H9 (cell line): ENCODE measurements around the gene CACNA2D3. TPM values are rescaled to one million over a fixed set of nuclear protein-coding genes. Genes with fewer than 3 reads are reported as not detected.

Source experiments
- DNase-seq: peaks from one replicate; pipeline ENCODE4 v3.0.0-alpha.2; 2017
- H2AFZ ChIP-seq: one replicate; pipeline ENCODE4 v1.6.1; 2013; ENCODE audit warnings: mild to moderate bottlenecking, low read length, control low read depth, moderate library complexity
- H2AK5ac ChIP-seq: 2 replicates; pipeline ENCODE4 v1.6.1; 2013; ENCODE audit warnings: low read length, control low read depth, mixed read lengths; ENCODE audit not compliant: insufficient read length
- H2BK120ac ChIP-seq: one replicate; pipeline ENCODE4 v1.6.1; 2013; ENCODE audit warnings: low read depth, mild to moderate bottlenecking, low read length, control low read depth, inconsistent platforms; ENCODE audit not compliant: poor library complexity, severe bottlenecking
- H2BK12ac ChIP-seq: 2 replicates; pipeline ENCODE4 v1.6.1; 2013; ENCODE audit warnings: low read length, control low read depth, mixed read lengths, low read depth; ENCODE audit not compliant: insufficient read length
- H2BK15ac ChIP-seq: 2 replicates; pipeline ENCODE4 v1.6.1; 2013; ENCODE audit warnings: low read depth, low read length, control low read depth
- H2BK20ac ChIP-seq: one replicate; pipeline ENCODE4 v1.6.1; 2013; ENCODE audit warnings: low read depth, mild to moderate bottlenecking, low read length, control low read depth, inconsistent platforms; ENCODE audit not compliant: poor library complexity, severe bottlenecking
- H2BK5ac ChIP-seq: 2 replicates; pipeline ENCODE4 v1.6.1; 2013; ENCODE audit warnings: low read length, control low read depth, mixed read lengths; ENCODE audit not compliant: insufficient read length
- H3K14ac ChIP-seq: 2 replicates; pipeline ENCODE4 v1.6.1; 2013; ENCODE audit warnings: low read length, control low read depth; ENCODE audit not compliant: insufficient read depth
- H3K18ac ChIP-seq: 2 replicates; pipeline ENCODE4 v1.6.1; 2013; ENCODE audit warnings: low read depth, mild to moderate bottlenecking, mixed read lengths, low read length, control low read depth; ENCODE audit not compliant: insufficient read length
- H3K23ac ChIP-seq: 2 replicates; pipeline ENCODE4 v1.6.1; 2013; ENCODE audit warnings: low read length, control low read depth, mixed read lengths, low read depth; ENCODE audit not compliant: insufficient read length
- H3K23me2 ChIP-seq: 2 replicates; pipeline ENCODE4 v1.6.1; 2013; ENCODE audit warnings: low read depth, mild to moderate bottlenecking, mixed read lengths, low read length, control low read depth; ENCODE audit not compliant: insufficient read length, poor library complexity, severe bottlenecking
- H3K27ac ChIP-seq: 2 replicates; pipeline ENCODE4 v1.5.1; 2013; ENCODE audit warnings: low read length, control low read depth, mixed read lengths, low read depth; ENCODE audit not compliant: insufficient read length
- H3K27me3 ChIP-seq: 2 replicates; pipeline ENCODE4 v1.6.1; 2013; ENCODE audit warnings: low read length, control low read depth, inconsistent platforms; ENCODE audit not compliant: insufficient read depth
- H3K4ac ChIP-seq: 2 replicates; pipeline ENCODE4 v1.6.1; 2013; ENCODE audit warnings: low read depth, mild to moderate bottlenecking, control low read depth, inconsistent platforms, low read length, moderate library complexity
- H3K4me1 ChIP-seq: 2 replicates; pipeline ENCODE4 v1.6.1; 2013; ENCODE audit warnings: low read length, control low read depth, inconsistent platforms; ENCODE audit not compliant: insufficient read depth
- H3K4me2 ChIP-seq: 2 replicates; pipeline ENCODE4 v1.6.1; 2013; ENCODE audit warnings: low read length, control low read depth, mixed read lengths; ENCODE audit not compliant: insufficient read length, insufficient read depth
- H3K56ac ChIP-seq: 2 replicates; pipeline ENCODE4 v1.6.1; 2013; ENCODE audit warnings: low read depth, mild to moderate bottlenecking, mixed read lengths, low read length, control low read depth; ENCODE audit not compliant: insufficient read length
- H3K79me1 ChIP-seq: 2 replicates; pipeline ENCODE4 v1.6.1; 2013; ENCODE audit warnings: low read depth, mild to moderate bottlenecking, moderate library complexity, low read length, control low read depth, inconsistent platforms; ENCODE audit not compliant: insufficient read depth, poor library complexity, severe bottlenecking
- H3K79me2 ChIP-seq: 2 replicates; pipeline ENCODE4 v1.6.1; 2013; ENCODE audit warnings: low read length, control low read depth, inconsistent platforms; ENCODE audit not compliant: insufficient read depth
- H3K9ac ChIP-seq: 2 replicates; pipeline ENCODE4 v1.6.1; 2013; ENCODE audit warnings: low read length, control low read depth, mixed read lengths; ENCODE audit not compliant: insufficient read length; ENCODE audit errors: extremely low read depth
- H3K9me3 ChIP-seq: one replicate; pipeline ENCODE4 v1.6.1; 2013; ENCODE audit warnings: low read depth, low read length, inconsistent platforms; ENCODE audit not compliant: control insufficient read depth
- H3T11ph ChIP-seq: one replicate; pipeline ENCODE4 v1.6.1; 2013; ENCODE audit warnings: mild to moderate bottlenecking, low read length, control low read depth, inconsistent platforms
- H4K20me1 ChIP-seq: one replicate; pipeline ENCODE4 v1.6.1; 2013; ENCODE audit not compliant: control insufficient read depth, insufficient read length, insufficient read depth
- H4K5ac ChIP-seq: 2 replicates; pipeline ENCODE4 v1.6.1; 2013; ENCODE audit warnings: low read depth, mild to moderate bottlenecking, mixed read lengths, low read length, control low read depth; ENCODE audit not compliant: insufficient read length
- H4K8ac ChIP-seq: replicated peaks from 2 replicates; pipeline ENCODE4 v1.6.1; 2013; ENCODE audit warnings: low read length, control low read depth, mixed read lengths, low read depth; ENCODE audit not compliant: insufficient read length
- H4K91ac ChIP-seq: 2 replicates; pipeline ENCODE4 v1.6.1; 2013; ENCODE audit warnings: low read depth, mild to moderate bottlenecking, moderate library complexity, mixed read lengths, low read length, control low read depth; ENCODE audit not compliant: insufficient read length
- H3K27ac Mint-ChIP-seq, 3 experiments: 2 replicates in 2 of 3; 3 replicates in 1 of 3; pipeline ENCODE4 v1.8.0; 2020 to 2021; ENCODE audit warnings: mixed read lengths in 3 of 3, mild to moderate bottlenecking in 1 of 3, moderate library complexity in 1 of 3
- H3K27me3 Mint-ChIP-seq: 2 replicates; pipeline ENCODE4 v1.8.0; 2021; ENCODE audit warnings: low read depth, mild to moderate bottlenecking, moderate library complexity, mixed read lengths
- H3K36me3 Mint-ChIP-seq, 3 experiments: 2 replicates in 2 of 3; 3 replicates in 1 of 3; pipeline ENCODE4 v1.8.0; 2020 to 2021; ENCODE audit warnings: low read depth in 3 of 3, mixed read lengths in 3 of 3; ENCODE audit not compliant: insufficient read depth in 1 of 3
- H3K4me1 Mint-ChIP-seq, 2 experiments: 2 replicates each; pipeline ENCODE4 v1.8.0; 2020; ENCODE audit warnings: mixed read lengths in 2 of 2
- H3K4me3 Mint-ChIP-seq, 2 experiments: 2 replicates in 1 of 2; 3 replicates in 1 of 2; pipeline ENCODE4 v1.8.0; 2020 to 2021; ENCODE audit warnings: mild to moderate bottlenecking in 2 of 2, mixed read lengths in 2 of 2, moderate library complexity in 1 of 2
- H3K9me3 Mint-ChIP-seq, 2 experiments: 2 replicates in 1 of 2; 3 replicates in 1 of 2; pipeline ENCODE4 v1.8.0; 2020; ENCODE audit warnings: mild to moderate bottlenecking in 2 of 2, mixed read lengths in 2 of 2, moderate library complexity in 1 of 2
- CTCF ChIP-seq: fragments of 200-600 bp; sonication (generic); conservative IDR thresholded peaks from 3 replicates; pipeline ENCODE4 v1.8.0; 2021; ENCODE audit warnings: antibody characterized with exemption, mild to moderate bottlenecking
- WGBS: extraction: QIAGEN DNeasy Blood & Tissue Kit; methylation state at CpG from one replicate; pipeline ENCODE4 v1.1.7; 2013; ENCODE audit warnings: missing lambda C conversion rate, low lambda C conversion rate, mixed read lengths; ENCODE audit not compliant: insufficient read length; ENCODE audit errors: extremely low coverage; 5-methylcytosine and 5-hydroxymethylcytosine counted together
- total RNA-seq: library from RNA; stranded (reverse); gene quantifications from 2 replicates; pipeline ENCODE4 v1.2.1, GENCODE V29; 2021

The CACNA2D3 gene
- total RNA-seq, 1 experiment from 2014 or later, result 3.2 TPM

GRCh38 chr3:55089211-55089610 is 966.9 kb downstream of the CACNA2D3 start:
- Histone ChIP-seq H4K5ac (no peak overlapping the region), H4K20me1 (no peaks in the 10 kb centered on the region), H3K4ac (no peak overlapping the region), H2BK15ac (no peak overlapping the region), H3K14ac (no peak overlapping the region), H2BK20ac (no peak overlapping the region), H3K23ac (no peak overlapping the region), H3K4me2 (no peak overlapping the region), H3K27me3 (no peaks in the 10 kb centered on the region), H3K4me1 (no peaks in the 10 kb centered on the region), H4K8ac (no peak overlapping the region), H3K27ac (no peak overlapping the region), H3T11ph (no peak overlapping the region), H3K79me2 (no peaks in the 10 kb centered on the region), H3K18ac (no peak overlapping the region), H2AFZ (no peak overlapping the region), H3K56ac (no peak overlapping the region), H3K23me2 (no peaks in the 10 kb centered on the region), H3K9ac (no peak overlapping the region), H2BK5ac (no peak overlapping the region), H2BK12ac (no peak overlapping the region), H2AK5ac (no peak overlapping the region), H3K79me1 (no peaks in the 10 kb centered on the region), H4K91ac (no peak overlapping the region), H3K9me3 (no peaks in the 10 kb centered on the region), H2BK120ac (no peak overlapping the region)
- H3K27ac Mint-ChIP-seq, result no peak overlapping the region
- TF ChIP-seq CTCF, result no peak
- peaks cover 5% of the 10 kb centered on the region for H3K27me3 Mint-ChIP-seq
- no peaks in the 10 kb centered on the region for H3K4me1 Mint-ChIP-seq
- DNase-seq, result no peak
- no peaks in the 10 kb centered on the region for H3K9me3 Mint-ChIP-seq
- no peaks in the 10 kb centered on the region for H3K36me3 Mint-ChIP-seq
- no CpG with 5 or more reads among the region's 5 CpGs for WGBS
- H3K4me3 Mint-ChIP-seq, result no peak overlapping the region
